Measurements from ENCODE around the gene AACS.

DNA sequence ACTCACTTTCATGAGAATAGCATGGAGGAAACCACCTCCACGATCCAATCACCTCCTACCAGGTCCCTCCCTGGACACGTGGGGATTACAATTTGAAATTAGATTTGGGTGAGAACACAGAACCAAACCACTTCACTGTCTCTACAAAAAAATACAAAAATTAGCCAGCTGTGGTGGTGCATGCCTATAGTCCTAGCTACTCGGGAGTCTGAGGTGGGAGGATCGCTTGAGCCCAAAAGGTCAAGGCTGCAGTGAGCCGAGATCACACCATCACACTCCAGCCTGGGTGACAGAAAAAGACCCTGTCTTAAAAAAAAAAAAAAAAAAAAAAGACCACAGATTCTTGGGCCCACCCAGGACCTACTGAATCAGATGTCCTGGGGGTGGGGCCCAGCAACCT lies 43.5 kb upstream of the AACS start:
- TF ChIP-seq, protein P1, sequence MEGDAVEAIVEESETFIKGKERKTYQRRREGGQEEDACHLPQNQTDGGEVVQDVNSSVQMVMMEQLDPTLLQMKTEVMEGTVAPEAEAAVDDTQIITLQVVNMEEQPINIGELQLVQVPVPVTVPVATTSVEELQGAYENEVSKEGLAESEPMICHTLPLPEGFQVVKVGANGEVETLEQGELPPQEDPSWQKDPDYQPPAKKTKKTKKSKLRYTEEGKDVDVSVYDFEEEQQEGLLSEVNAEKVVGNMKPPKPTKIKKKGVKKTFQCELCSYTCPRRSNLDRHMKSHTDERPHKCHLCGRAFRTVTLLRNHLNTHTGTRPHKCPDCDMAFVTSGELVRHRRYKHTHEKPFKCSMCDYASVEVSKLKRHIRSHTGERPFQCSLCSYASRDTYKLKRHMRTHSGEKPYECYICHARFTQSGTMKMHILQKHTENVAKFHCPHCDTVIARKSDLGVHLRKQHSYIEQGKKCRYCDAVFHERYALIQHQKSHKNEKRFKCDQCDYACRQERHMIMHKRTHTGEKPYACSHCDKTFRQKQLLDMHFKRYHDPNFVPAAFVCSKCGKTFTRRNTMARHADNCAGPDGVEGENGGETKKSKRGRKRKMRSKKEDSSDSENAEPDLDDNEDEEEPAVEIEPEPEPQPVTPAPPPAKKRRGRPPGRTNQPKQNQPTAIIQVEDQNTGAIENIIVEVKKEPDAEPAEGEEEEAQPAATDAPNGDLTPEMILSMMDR (conservative IDR thresholded peaks at IDR 0.05; ENCODE audit: low read length) = no peak
- no peak for TF ChIP-seq EZH2phosphoT487 (IDR thresholded peaks at IDR 0.05; ENCODE audit: borderline replicate concordance, low read depth, low read length)
